ENCODE results near the gene WDR36.

Gene WDR36

DNA sequence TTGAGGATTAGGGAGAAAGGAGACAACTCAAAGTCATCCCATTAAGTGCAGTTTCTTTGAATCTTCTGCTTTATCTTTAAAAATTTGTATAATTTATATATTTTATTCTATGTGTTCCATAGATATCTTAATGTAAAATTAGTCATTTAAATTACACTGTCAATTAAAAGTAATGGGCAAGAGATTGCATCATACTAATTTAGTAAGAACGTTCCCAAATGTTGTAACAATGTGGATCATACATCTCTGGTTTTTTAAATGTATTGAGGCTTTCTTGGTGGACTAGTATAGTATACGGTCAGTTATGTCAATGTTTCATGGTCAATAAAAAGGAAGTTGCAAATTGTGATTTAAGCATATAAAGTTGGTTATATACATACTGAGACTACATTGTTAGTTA is 14.5 kb upstream of the WDR36 start:
- H3K9ac ChIP-seq (ENCODE audit: low read depth, low read length, poor library complexity, severe bottlenecking): no peak overlapping the region
- peaks cover 4% of the 10 kb centered on the region; the same call in 1 of the 2 replicates for H3K79me2 ChIP-seq (ENCODE audit: insufficient read depth, low read length)
- no peaks in the 10 kb centered on the region for H3K36me3 ChIP-seq (ENCODE audit: insufficient read depth, low read length)
- H2AFZ ChIP-seq (ENCODE audit: low read length): no peak overlapping the region
- TF ChIP-seq CTCF (conservative IDR thresholded peaks at IDR 0.05; ENCODE audit: low read length): no peak
- TF ChIP-seq EZH2phosphoT487 (IDR thresholded peaks at IDR 0.05; ENCODE audit: borderline replicate concordance): no peak
- no peak overlapping the region for H3K4me2 ChIP-seq (ENCODE audit: low read depth, low read length, poor library complexity, severe bottlenecking)
- H4K20me1 ChIP-seq (ENCODE audit: insufficient read depth, low read length, poor library complexity, severe bottlenecking): no peaks in the 10 kb centered on the region
- 0 out of 2 replicates have a peak, but pooled peaks cover 5% of the 10 kb centered on the region for H3K9me3 ChIP-seq (ENCODE audit: insufficient read depth, low read depth, low read length)
- no peaks in the 10 kb centered on the region for H3K27me3 ChIP-seq (ENCODE audit: insufficient read depth, low read length, poor library complexity, severe bottlenecking)
- no peak overlapping the region for H3K4me3 ChIP-seq (ENCODE audit: low read length, poor library complexity, severe bottlenecking)
- no peaks in the 10 kb centered on the region for H3K9me2 ChIP-seq (replicated peaks; ENCODE audit: low read depth, low read length)
- H3F3A ChIP-seq (ENCODE audit: low read depth): no peaks in the 10 kb centered on the region
- peaks cover 6% of the 10 kb centered on the region for H3K4me1 ChIP-seq (ENCODE audit: insufficient read depth, low read length, poor library complexity, severe bottlenecking)

DNA sequence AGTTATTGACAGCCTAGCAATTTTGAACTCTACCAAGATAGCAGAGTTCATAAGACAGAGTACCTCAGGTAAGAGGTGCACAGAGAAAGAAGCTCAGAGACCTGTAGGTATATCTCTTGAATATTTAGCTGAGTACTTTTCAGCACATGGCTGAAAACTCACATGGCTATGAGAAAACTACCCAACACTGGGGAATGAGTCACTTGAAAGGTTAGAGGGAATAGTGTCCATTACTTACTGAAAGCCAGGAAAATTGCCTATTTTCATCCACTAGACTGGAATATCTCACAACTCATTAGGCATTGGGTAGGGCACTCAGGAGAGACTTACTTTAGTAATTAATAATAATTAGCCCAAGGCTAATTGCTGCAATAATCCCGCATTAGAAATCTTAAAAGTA is 12.3 kb upstream of the WDR36 start:
- Histone ChIP-seq H3K4me3 (ENCODE audit: low read length, poor library complexity, severe bottlenecking) (no peak overlapping the region), H3K9me2 (replicated peaks; ENCODE audit: low read depth, low read length) (no peaks in the 10 kb centered on the region), H3K9me3 (ENCODE audit: insufficient read depth, low read depth, low read length) (0 out of 2 replicates have a peak, but pooled peaks cover 5% of the 10 kb centered on the region), H3K4me2 (ENCODE audit: low read depth, low read length, poor library complexity, severe bottlenecking) (no peak overlapping the region), H3K27me3 (ENCODE audit: insufficient read depth, low read length, poor library complexity, severe bottlenecking) (no peaks in the 10 kb centered on the region), H3F3A (ENCODE audit: low read depth) (no peaks in the 10 kb centered on the region), H3K36me3 (ENCODE audit: insufficient read depth, low read length) (no peaks in the 10 kb centered on the region), H3K4me1 (ENCODE audit: insufficient read depth, low read length, poor library complexity, severe bottlenecking) (no peaks in the 10 kb centered on the region), H3K79me2 (ENCODE audit: insufficient read depth, low read length) (no peaks in the 10 kb centered on the region), H2AFZ (ENCODE audit: low read length) (no peak overlapping the region), H4K20me1 (ENCODE audit: insufficient read depth, low read length, poor library complexity, severe bottlenecking) (no peaks in the 10 kb centered on the region), H3K9ac (ENCODE audit: low read depth, low read length, poor library complexity, severe bottlenecking) (no peak overlapping the region)
- TF ChIP-seq EZH2phosphoT487 (IDR thresholded peaks at IDR 0.05; ENCODE audit: borderline replicate concordance) (no peak), CTCF (conservative IDR thresholded peaks at IDR 0.05; ENCODE audit: low read length) (no peak)

GRCh38 chr5:111083323-111083722 is 8.8 kb upstream of the WDR36 start:
- no peaks in the 10 kb centered on the region for H3K9me2 ChIP-seq (replicated peaks; ENCODE audit: low read depth, low read length)
- no peak overlapping the region for H2AFZ ChIP-seq (ENCODE audit: low read length)
- no peaks in the 10 kb centered on the region for H4K20me1 ChIP-seq (ENCODE audit: insufficient read depth, low read length, poor library complexity, severe bottlenecking)
- TF ChIP-seq CTCF (conservative IDR thresholded peaks at IDR 0.05; ENCODE audit: low read length) (no peak), EZH2phosphoT487 (IDR thresholded peaks at IDR 0.05; ENCODE audit: borderline replicate concordance) (no peak)
- H3F3A ChIP-seq (ENCODE audit: low read depth): no peaks in the 10 kb centered on the region
- no peak overlapping the region for H3K4me3 ChIP-seq (ENCODE audit: low read length, poor library complexity, severe bottlenecking)
- H3K9me3 ChIP-seq (ENCODE audit: insufficient read depth, low read depth, low read length): 0 out of 2 replicates have a peak, but pooled peaks cover 5% of the 10 kb centered on the region
- no peak overlapping the region for H3K4me2 ChIP-seq (ENCODE audit: low read depth, low read length, poor library complexity, severe bottlenecking)
- H3K4me1 ChIP-seq (ENCODE audit: insufficient read depth, low read length, poor library complexity, severe bottlenecking): no peaks in the 10 kb centered on the region
- no peaks in the 10 kb centered on the region for H3K27me3 ChIP-seq (ENCODE audit: insufficient read depth, low read length, poor library complexity, severe bottlenecking)
- no peaks in the 10 kb centered on the region for H3K36me3 ChIP-seq (ENCODE audit: insufficient read depth, low read length)
- H3K9ac ChIP-seq (ENCODE audit: low read depth, low read length, poor library complexity, severe bottlenecking): no peak overlapping the region
- no peaks in the 10 kb centered on the region for H3K79me2 ChIP-seq (ENCODE audit: insufficient read depth, low read length)

All from Loucy (cell line).